ENCODE measurements around the gene SLC35F1. TPM values are rescaled to one million over a fixed set of nuclear protein-coding genes. Genes with fewer than 3 reads are reported as not detected.

SLC35F1 gene
- total RNA-seq, 2 donors from 2014 or later = 1.1 to 1.3 TPM

DNA sequence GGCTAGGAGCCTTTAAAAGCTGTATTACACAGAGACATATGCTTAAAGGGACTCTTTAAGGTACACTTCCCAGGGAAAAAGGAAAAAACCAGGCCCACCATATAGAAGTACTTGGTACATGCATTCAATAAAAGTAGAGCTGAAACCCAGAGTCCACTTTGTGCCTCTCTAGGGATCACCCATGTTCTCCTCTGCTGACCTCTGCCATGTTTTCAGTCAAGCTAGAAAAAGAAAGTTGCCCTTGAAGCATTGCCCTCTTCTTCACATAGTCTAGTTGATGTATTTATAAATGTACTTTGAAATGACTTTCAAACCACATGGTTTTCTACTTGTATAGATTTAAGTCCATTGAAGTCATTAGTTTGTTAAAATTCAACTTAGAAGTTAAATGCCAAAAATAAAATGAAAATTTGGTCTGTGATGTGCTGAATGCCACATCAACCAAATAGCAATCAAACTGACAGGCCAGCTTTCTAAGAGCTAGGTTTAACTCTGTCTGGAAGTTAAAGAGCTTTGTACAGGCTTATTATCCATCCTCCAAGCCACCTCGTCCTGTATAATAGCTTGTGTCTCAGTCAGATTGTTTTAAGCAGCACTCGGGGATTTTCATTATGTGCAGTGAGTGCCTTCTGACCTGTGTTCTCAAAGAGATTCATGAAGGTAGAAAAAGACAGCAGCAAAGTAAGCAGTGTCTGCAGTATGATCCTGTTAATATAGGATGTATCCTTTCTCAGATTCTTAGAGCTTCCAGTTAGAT, 402.5 kb downstream of the SLC35F1 start:
- TF ChIP-seq, protein P1, sequence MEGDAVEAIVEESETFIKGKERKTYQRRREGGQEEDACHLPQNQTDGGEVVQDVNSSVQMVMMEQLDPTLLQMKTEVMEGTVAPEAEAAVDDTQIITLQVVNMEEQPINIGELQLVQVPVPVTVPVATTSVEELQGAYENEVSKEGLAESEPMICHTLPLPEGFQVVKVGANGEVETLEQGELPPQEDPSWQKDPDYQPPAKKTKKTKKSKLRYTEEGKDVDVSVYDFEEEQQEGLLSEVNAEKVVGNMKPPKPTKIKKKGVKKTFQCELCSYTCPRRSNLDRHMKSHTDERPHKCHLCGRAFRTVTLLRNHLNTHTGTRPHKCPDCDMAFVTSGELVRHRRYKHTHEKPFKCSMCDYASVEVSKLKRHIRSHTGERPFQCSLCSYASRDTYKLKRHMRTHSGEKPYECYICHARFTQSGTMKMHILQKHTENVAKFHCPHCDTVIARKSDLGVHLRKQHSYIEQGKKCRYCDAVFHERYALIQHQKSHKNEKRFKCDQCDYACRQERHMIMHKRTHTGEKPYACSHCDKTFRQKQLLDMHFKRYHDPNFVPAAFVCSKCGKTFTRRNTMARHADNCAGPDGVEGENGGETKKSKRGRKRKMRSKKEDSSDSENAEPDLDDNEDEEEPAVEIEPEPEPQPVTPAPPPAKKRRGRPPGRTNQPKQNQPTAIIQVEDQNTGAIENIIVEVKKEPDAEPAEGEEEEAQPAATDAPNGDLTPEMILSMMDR (IDR thresholded peaks at IDR 0.05) = no peak
- Histone ChIP-seq H3K27ac (peak overlapping the region; percentile 44 to 69), H3K27me3 (no peaks in the 10 kb centered on the region), H3K4me1 (peaks cover 0 to 23% of the 10 kb centered on the region in 2 donors), H3K36me3 (no peaks in the 10 kb centered on the region), H3K9me3 (no peaks in the 10 kb centered on the region), H3K4me3 (no peak overlapping the region)
- DNase-seq (ENCODE audit: low spot score) = no peak

DNA sequence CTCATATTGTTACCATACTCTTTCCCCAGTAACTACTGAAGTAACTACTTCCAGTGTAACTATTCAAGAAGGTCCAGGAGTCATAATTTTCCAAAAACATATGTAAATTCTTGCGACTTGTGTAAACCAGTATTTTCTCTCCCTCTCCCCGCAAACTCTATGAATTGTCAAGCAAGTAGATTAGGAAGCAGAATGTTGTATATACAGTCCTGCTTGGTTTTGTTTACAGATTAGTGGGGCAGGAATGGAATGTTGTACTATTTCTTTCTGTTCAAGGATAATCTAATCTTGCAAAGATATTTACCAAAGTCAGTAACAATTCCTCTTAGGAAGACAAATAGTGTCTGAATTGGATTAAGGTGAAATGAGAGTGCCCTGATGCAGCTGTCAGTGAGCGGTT, 406.1 kb downstream of the SLC35F1 start:
- TF ChIP-seq, protein P1 (IDR thresholded peaks at IDR 0.05) = no peak
- Histone ChIP-seq H3K27me3 (no peaks in the 10 kb centered on the region), H3K4me3 (no peak overlapping the region), H3K27ac (peak overlapping the region in 1 of 2 donors; percentile 34), H3K9me3 (no peaks in the 10 kb centered on the region), H3K36me3 (no peaks in the 10 kb centered on the region), H3K4me1 (peaks cover 0 to 30% of the 10 kb centered on the region in 2 donors)
- DNase-seq (ENCODE audit: low spot score) = no peak

DNA sequence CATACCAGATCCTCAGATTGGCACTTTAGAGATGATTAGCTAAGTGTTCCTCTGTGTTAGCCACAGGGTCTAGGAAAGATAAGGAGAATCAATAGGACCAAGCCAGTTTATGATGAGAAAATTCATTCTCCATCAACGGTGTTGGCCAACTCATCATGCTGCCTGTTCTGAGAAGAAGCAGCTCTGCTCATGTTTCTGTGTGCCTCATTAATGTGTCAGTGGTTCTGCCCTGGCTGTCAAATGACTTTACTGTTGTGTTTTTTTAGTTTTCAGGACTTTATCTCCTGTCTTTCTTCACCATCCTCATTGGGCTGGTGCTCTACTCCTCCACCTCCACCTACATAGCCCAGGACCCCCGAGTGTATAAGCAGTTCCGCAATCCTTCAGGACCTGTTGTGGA, 406.7 kb downstream of the SLC35F1 start:
- Histone ChIP-seq H3K4me1 (peaks cover 0 to 34% of the 10 kb centered on the region in 2 donors), H3K27ac (no peak overlapping the region), H3K27me3 (no peaks in the 10 kb centered on the region), H3K36me3 (no peaks in the 10 kb centered on the region), H3K4me3 (no peak overlapping the region), H3K9me3 (no peaks in the 10 kb centered on the region)
- TF ChIP-seq, protein P1 (IDR thresholded peaks at IDR 0.05) = no peak
- no peak for DNase-seq (ENCODE audit: low spot score)

DNA sequence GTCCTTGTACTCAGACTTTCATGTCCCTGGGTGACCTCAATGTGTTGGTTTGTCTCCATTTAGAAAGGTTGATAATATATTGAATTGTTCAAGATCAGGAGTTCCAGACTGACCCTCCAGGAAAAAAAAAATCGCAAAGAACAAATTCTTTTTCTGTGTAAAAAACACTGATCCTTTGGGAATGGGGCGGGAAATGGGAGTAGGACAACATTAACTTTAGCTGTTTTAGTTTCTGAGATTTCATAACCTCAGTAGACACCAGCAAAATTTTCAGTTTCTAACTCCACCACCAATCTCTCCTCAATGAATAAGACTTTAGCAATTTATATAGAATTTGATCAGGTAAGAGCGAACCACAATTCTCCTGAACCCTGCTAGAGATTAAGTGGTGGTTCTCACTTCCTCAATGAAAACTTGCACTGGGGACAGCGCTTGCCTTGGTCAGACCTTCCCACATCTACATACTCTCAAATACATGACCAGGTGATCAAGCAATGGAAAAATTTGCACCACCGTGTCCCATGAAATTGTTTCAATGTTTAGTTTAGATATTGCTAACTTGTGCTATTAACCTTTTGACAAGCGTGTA, 409.8 kb downstream of the SLC35F1 start:
- H3K36me3 ChIP-seq = no peaks in the 10 kb centered on the region
- DNase-seq (ENCODE audit: low spot score) = no peak
- H3K27me3 ChIP-seq = no peaks in the 10 kb centered on the region
- H3K9me3 ChIP-seq = no peaks in the 10 kb centered on the region
- no peak overlapping the region for H3K4me3 ChIP-seq
- peak overlapping the region; percentile 70 to 86 for H3K27ac ChIP-seq
- TF ChIP-seq, protein P1 (IDR thresholded peaks at IDR 0.05) = no peak
- H3K4me1 ChIP-seq = peaks cover 0 to 51% of the 10 kb centered on the region in 2 donors

DNA sequence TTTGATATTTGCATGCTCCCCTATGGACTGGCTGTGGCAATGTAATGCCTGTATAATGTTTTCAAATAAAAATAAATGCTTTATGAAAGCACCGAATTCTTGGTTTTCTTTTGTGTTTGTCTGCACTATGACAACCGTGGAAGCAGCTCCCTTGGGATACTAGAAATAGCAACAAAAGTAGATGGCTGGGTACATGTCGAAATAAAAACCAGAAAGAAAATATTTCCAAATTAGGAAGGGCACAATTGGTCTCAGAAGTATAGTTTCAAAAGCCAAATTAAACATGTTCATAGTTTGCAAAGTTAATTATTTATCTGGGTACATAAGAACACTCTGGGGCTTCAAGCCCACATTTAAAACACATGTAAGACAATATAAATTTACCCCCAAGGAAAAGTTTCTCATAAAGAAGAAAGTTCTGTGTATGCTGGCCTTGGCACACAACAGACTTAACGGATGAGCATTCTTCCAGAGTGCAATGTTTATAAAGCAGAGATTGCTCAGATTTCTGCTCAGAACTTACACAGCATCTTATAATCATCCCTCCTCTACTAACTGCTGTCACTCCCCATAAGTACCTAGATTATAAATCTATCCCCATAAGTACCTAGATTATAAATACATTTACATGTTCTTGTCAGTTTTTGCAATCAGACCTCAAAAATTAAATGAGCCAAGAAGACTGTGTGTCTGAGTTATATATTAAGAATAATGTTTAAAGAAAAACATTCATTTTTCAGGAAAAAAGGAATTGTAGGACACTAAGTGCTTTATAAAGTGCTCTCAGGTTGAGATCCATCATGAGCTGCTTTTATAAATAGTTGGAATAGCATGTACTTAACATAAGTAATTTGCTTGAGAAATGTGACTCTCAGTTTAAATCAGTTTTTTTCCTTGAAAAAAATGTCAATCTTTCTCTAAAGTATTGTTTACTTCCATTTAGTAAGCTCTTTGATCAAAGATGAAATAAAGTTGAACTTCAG, 410.8 kb downstream of the SLC35F1 start:
- Histone ChIP-seq H3K4me3 (no peak overlapping the region), H3K27me3 (no peaks in the 10 kb centered on the region), H3K4me1 (peaks cover 0 to 51% of the 10 kb centered on the region in 2 donors), H3K9me3 (no peaks in the 10 kb centered on the region), H3K27ac (peak overlapping the region; percentile 70 to 86), H3K36me3 (no peaks in the 10 kb centered on the region)
- TF ChIP-seq, protein P1 (IDR thresholded peaks at IDR 0.05) = no peak
- DNase-seq (ENCODE audit: low spot score) = no peak
